A375 (cell line): ENCODE data around the gene C1R. TPM values are rescaled to one million over a fixed set of nuclear protein-coding genes. Genes with fewer than 3 reads are reported as not detected.

ENCODE experiments used
- small RNA-seq: library from RNA; depleted of rRNA; stranded (forward); fragments of <200 nt; gene quantifications from one replicate; pipeline ENCODE3, GENCODE V24; 2014
- total RNA-seq: library from RNA; depleted of rRNA; stranded (reverse); fragments of >200 nt; shearing (Covaris generic); gene quantifications from 2 replicates; pipeline ENCODE4 v1.2.3, GENCODE V29; 2014; rRNA removed

C1R gene
- 4.4 and 5.3 TPM in 2 replicates for total RNA-seq

GRCh38 chr12:7092229-7092985 is at the start of gene C1R:
Gene C1R (minus strand): TSS chr12:7092445. CDS start chr12:7092388, 57 bp downstream.

GRCh38 chr12:7129872-7130691 is 37.8 kb upstream of the C1R start, which contains the start of gene CLSTN3:
Gene CLSTN3 (plus strand): TSS chr12:7130371. CDS start chr12:7130649, 278 bp downstream.

GRCh38 chr12:7128681-7129286 is 36.5 kb upstream of the C1R start, which contains the start of gene RBP5:
Gene RBP5 (minus strand): TSS chr12:7128889. CDS start chr12:7128775, 114 bp downstream.

GRCh38 chr12:7108796-7109571 is 16.7 kb upstream of the C1R start, which contains the start of gene C1RL:
Gene C1RL (minus strand): TSS chr12:7109214. CDS start chr12:7109180, 34 bp downstream.

GRCh38 chr12:7060353-7060954 is 31.8 kb downstream of the C1R start, which contains the start of gene C1S:
Gene C1S (plus strand): TSS chr12:7060718. CDS start chr12:7061913, 1,195 bp downstream.

Small RNA genes lying within 50 kb of the gene (small RNA-seq; reads per million reads assigned to genes)
- gene AC006512.1 (not detected), gene RNU6-485P (not detected)

Other genes with a start within 250 kb of the C1R start
- gene CDCA3, start 241.2 kb downstream of the C1R start, total RNA-seq: 59.8 and 88.8 TPM in 2 replicates
- 104 and 105 TPM in 2 replicates for gene USP5, start 240.3 kb downstream of the C1R start, total RNA-seq
- gene TPI1, start 224.9 kb downstream of the C1R start, total RNA-seq: 1,258 and 1,261 TPM in 2 replicates
- 16.9 and 18.4 TPM in 2 replicates for gene SPSB2, start 219.1 kb downstream of the C1R start, total RNA-seq
- gene LRRC23, start 187.6 kb downstream of the C1R start, total RNA-seq: 12.7 and 15.2 TPM in 2 replicates
- gene ENO2, start 177.9 kb downstream of the C1R start, total RNA-seq: 19.2 and 23.8 TPM in 2 replicates
- gene ATN1, start 164.5 kb downstream of the C1R start, total RNA-seq: 29.4 and 29.8 TPM in 2 replicates
- gene RNU7-1, start 148.6 kb downstream of the C1R start, total RNA-seq: not detected in 2 replicates
- 295 and 346 TPM in 2 replicates for gene C12orf57, start 148.4 kb downstream of the C1R start, total RNA-seq
- 0.88 and 2.8 TPM in 2 replicates for gene PTPN6, start 141.1 kb downstream of the C1R start, total RNA-seq
- 604 and 712 TPM in 2 replicates for gene PHB2, start 121.8 kb downstream of the C1R start, total RNA-seq
- 154 and 183 TPM in 2 replicates for gene EMG1, start 121.5 kb downstream of the C1R start, total RNA-seq
- gene LPCAT3, start 74.0 kb downstream of the C1R start, total RNA-seq: 21.9 and 22.5 TPM in 2 replicates
- gene C1S, start 31.7 kb downstream of the C1R start, total RNA-seq: 1.2 and 4.3 TPM in 2 replicates
- gene C1RL, start 16.8 kb upstream of the C1R start, total RNA-seq: 11.7 and 13.2 TPM in 2 replicates
- gene RBP5, start 36.4 kb upstream of the C1R start, total RNA-seq: not detected in 2 replicates
- 8.5 and 10.1 TPM in 2 replicates for gene CLSTN3, start 37.9 kb upstream of the C1R start, total RNA-seq
- 22.4 and 29.3 TPM in 2 replicates for gene PEX5, start 97.2 kb upstream of the C1R start, total RNA-seq
- not detected in 2 replicates for gene ACSM4, start 211.6 kb upstream of the C1R start, total RNA-seq